NOMO-1 treated with dmso at 0.1 percent for 144 hours (cell line): Measurements from ENCODE around the gene KRT9.
"Not testable (repeated sequence)": the region's sequence is repeated elsewhere in the genome, so short reads cannot be mapped to it uniquely, and the experiment has no call there.

Source experiments
- DNase-seq: peaks from one replicate; lab custom pipeline; 2025; ENCODE audit not compliant: unreplicated experiment; lab: John Stamatoyannopoulos, UW

Gene KRT9

GRCh38 chr17:41602524-41602923 is 30.7 kb upstream of the KRT9 start:
- DNase-seq = no peak

- DNase-seq = no peak
Measured at GRCh38 chr17:41600318-41600717, 28.5 kb upstream of the KRT9 start.

- no peak for DNase-seq
Measured at GRCh38 chr17:41599680-41600079, 27.8 kb upstream of the KRT9 start.

GRCh38 chr17:41595585-41595984 is 23.7 kb upstream of the KRT9 start:
- DNase-seq = no peak

DNA sequence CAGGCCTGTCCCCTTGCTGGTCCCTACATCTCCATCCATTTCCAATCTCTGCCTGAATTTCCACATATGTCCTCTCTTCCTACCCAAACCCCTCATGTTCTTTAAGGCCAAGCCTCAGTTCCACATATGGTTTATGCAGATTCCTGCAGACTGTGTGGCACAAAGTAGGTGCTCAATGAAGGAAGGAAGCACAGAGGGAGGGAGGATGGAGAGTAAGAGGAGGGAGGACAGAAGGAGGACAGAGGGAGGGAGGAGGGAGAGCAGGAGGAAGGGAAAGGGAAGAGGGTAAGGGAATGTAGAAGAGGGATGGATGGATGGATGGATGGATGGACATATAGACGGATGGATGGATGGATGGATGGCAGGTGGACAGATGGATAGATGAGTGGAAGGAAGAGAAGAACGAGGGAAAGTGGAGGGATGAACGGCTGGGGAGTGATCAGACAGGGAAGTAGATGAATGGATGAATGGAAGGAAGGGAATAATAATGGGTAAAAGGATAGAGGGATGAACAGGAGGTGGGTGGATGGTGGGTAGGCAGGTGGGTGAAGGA is 22.6 kb upstream of the KRT9 start:
- no peak for DNase-seq

- DNase-seq = no peak
Measured at GRCh38 chr17:41593306-41593981, 21.6 kb upstream of the KRT9 start.

DNA sequence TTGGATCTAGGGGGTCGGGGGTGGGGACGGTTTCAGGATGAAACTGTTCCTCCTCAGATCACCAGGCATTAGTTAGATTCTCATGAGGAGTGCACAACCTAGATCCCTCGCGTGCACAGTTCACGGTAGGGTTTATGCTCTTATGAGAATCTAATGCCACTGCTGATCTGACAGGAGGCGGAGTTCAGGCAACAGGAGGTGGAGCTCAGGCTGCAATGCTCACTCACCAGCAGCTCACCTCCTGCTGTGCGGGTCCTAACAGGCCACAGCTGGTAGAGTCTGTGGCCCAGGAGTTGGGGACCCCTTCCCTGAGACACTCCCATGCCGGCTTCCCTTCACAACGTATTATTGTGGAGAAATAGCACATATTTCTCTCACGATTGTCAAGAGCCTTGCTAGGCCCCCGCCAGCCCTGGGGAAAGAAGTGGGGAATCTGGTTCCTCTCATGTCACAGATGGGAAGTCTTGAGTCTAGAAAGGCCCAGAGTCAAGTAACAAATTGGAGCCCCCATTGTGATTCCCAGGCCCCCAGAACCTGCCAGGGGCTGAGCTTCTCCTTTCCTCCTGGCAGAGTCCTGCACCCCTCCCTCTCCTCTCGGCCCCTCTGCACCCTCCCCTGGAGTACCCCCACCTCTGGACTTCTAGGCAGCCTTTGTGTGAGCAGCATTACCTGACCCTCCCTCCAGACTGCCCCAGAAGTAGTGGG is 20.9 kb upstream of the KRT9 start:
- DNase-seq = no peak

DNA sequence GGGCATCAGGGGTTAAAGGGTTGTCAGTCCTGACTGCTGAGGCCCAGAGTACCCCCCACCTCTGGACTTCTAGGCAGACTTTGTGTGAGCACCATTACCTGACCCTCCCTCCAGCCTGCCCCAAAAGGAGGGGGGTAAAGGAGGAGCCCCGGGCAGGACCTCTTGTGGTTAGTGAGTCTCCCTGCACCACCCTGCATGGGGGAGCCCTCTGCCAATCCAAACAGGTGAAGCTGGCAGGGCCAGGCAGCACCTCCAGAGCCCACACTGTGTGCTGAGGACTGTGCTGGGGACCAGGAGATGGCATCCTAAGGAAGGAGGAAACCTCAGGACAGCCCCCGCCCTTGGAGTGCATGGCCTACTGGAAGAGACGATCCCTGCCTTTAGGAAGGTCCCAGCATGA is 17.4 kb upstream of the KRT9 start:
- DNase-seq = no peak

DNA sequence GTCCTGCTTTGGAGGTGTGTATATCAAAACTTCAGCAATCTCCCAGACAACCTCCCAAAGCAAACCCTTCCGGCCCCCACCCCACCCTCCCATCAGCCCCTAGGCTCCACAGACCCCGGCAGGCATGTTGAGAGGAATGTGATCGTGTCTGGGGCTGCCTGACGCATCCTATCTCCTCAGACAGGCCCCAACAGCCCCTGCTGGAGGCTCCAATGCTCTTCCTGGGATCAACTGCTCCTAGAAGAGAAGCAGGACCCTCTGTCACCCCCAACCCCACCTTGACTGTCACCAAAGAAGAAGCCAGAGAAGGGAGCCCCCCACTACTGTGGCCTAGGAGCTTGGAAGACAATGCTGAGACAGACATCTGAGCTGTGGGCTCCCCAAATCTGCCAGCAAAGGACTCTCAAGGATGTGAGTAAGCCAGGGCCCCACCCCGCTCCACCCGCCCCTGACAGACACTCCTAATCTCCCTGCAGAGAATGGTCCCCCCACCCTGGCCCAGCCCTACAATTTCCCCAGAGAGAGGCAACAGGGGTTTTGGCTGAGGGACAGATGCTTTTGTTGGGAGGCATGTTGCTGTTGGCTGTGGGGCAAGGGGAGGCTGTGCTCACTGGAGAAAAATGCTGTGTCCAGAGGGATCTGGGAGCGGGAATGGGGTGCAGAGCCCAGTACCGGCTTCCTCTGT is 16.4 kb upstream of the KRT9 start:
- no peak for DNase-seq

- DNase-seq = no peak
Measured at GRCh38 chr17:41586863-41587495, 15.1 kb upstream of the KRT9 start, which contains the start of gene KRT14. Gene KRT14 (minus strand): TSS chr17:41586895. CDS start chr17:41586834, 61 bp downstream.

DNA sequence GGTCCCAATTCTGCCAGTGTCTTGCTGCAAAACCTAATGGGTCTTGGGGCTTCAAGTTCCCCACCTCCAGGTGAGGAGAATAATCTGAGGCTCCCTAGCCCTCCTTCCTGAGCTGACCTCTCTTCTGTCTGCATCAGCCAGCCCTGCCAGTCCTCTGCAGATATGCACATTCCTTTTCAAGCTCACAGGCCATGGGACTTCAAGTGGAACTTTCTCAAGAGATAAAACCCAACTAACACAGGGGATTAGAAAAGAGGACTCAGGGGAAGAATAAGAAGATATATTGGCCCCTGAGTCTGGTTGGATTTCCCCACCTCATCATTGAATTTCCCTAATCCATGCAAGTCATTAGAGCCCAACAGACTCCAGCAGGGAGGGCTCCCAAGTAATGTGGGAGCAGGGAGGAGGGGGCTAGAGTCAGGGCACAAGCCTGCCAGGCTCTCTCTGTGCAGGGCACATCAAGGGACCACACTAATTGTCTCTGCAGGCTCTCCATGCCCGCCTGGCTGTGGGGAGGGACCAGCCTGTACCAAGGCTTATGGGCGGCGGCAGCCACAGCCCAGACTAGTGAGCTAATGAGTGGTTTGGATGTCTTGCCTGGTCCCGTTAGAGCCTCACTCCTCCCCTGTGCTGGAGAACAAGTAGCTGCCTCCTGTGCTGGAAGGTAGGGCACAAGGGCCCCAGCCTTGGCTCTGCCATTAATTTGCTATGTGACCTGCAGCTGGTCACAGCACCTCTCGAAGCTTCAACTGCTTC is 13.6 kb upstream of the KRT9 start:
- no peak for DNase-seq

DNA sequence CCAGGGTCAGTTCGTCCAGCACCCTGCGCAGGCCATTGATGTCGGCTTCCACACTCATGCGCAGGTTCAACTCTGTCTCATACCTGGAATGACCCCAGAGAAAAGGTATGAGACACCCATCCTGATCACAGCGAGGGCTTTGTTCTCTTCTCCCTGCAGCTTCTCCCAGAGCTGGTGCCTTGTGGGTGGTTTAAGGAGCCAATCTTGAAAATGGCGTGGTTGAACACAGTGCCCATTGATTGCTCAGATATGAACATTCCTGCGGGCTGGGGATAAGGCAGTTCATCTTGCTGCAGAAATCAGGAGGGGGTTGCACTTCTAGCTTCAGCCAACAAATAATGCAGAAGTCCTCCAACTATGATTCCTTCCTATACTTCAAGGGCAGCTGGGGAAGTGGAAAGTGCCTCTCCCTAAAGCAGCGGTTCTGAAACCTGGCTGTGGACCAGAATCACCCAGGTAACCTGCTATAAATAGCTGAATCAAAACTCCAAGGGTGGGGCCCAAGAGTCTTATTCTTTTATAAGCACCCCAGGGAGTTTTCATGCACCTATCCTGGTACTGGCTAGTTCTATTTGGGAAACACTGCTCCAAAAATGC is 12.6 kb upstream of the KRT9 start:
- not testable (repeated sequence) for DNase-seq

GRCh38 chr17:41583137-41584127 is 11.6 kb upstream of the KRT9 start:
- DNase-seq = no peak

DNA sequence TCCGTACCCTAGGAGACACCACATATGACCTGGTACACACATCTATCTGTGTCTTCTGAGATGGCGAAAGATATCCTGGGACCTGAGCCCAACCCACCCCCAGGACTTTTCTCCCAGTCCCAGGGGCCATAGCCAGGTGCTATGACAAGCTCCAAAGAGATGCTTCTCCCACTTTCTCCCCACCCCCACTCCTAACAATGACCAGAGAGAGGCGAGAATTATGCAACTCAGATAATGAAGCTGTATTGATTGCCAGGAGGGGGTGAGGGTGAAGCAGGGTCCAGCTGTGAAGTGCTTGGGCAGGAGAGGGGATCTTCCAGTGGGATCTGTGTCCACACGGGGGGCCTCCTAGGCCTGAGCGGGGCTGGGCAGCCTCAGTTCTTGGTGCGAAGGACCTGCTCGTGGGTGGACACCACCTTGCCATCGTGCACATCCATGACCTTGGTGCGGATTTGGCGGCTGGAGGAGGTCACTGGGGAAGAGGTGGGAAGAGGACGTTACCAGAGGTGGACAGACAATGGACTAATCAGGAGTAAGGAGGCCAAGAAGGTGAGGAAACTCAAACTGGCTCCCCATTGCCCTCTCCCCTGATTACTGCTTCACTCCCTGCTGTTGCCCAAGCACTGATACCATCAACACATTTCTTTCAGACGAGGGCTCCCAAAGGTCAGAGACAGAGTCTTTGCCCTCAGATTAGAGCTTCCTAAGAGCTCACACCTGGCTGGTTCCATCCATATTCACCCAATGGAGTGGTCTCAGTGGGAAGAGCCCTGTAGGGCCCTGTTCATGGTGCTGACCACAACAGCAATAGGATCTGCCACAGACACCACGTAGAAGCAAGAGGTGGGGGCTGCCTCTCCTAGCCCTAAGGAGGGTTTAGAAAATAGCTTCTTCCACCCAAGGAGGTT is 10.5 kb upstream of the KRT9 start:
- not testable (repeated sequence) for DNase-seq

GRCh38 chr17:41581366-41582060 is 9.7 kb upstream of the KRT9 start:
- no peak for DNase-seq

- no peak for DNase-seq
Measured at GRCh38 chr17:41580687-41581365, 9.0 kb upstream of the KRT9 start.

DNA sequence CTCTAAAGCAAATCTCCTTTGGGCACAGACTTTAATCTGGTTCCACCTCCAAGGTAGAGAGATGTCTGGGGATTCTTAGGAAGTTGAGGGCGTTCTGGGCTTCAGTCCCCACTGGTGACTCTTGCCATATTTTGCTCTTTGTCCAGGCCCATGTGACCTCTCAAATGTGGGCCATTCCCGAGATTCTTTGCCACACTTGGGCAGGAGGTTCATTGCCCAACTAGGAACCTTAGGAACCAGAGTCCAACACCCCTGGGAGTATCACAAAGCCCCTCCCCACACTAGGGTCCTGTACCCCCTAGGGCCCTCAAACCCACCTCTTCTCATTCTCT is 8.4 kb upstream of the KRT9 start:
- no peak for DNase-seq
